K562 (cell line): ENCODE results near the gene UBR1. TPM values are rescaled to one million over a fixed set of nuclear protein-coding genes. Genes with fewer than 3 reads are reported as not detected.
A peak's percentile ranks its signal among the peaks of the same experiment; 100 is the strongest.

Experiments
- ATAC-seq: fragments of 200-7000 bp; cut with Tn5 transposase; 3 replicates; pipeline ENCODE4 v1.9.1; 2020; ENCODE audit warnings: moderate library complexity
- BruUV-seq: library from RNA; stranded (reverse); fragments of 400-500 nt; replicated peaks from 2 replicates; lab custom pipeline; 2021; lab: Mats Ljungman, UMichigan
- CTCF ChIA-PET: fragments of 300-600 bp; formaldehyde crosslinking; extraction: SDS; loops from one replicate; lab custom pipeline; 2021; ENCODE audit warnings: low intra/inter-chr PET ratio; lab: Yijun Ruan, JAX
- POLR2A ChIA-PET: fragments of 300-600, 350-650 bp; sonication (Branson Sonifier 250); formaldehyde crosslinking; extraction: SDS; loops from one replicate; lab custom pipeline; 2021; ENCODE audit warnings: antibody characterized with exemption, inconsistent platforms; lab: Yijun Ruan, JAX
- DNase-seq, 4 experiments: peaks; one replicate each; pipeline versions ENCODE4 v3.0.0 to v3.0.0-alpha.2; 2011 to 2018; ENCODE audit warnings: low spot score in 3 of 4, mixed read lengths in 3 of 4; ENCODE audit errors: extremely low read depth in 1 of 4
- FAIRE-seq: peaks from 2 replicates; lab custom pipeline; 2011; peaks lifted over from hg19 to GRCh38; lab: Jason Lieb, UNC
- H2AFZ ChIP-seq: 2 replicates; pipeline ENCODE4 v1.6.0; 2011; ENCODE audit warnings: low read depth, low read length, control low read depth, inconsistent platforms
- H3K27ac ChIP-seq: fragments of 200-600 bp; 3 replicates; pipeline ENCODE4 v1.8.0; 2011; ENCODE audit warnings: low read depth, mild to moderate bottlenecking, control low read depth, inconsistent platforms, low read length, moderate library complexity, mixed read lengths; ENCODE audit errors: extremely low read depth
- H3K27me3 ChIP-seq, 2 experiments: fragments of 300-600 bp in 1 of 2; 2 replicates in 1 of 2; 3 replicates in 1 of 2; pipeline versions ENCODE4 v1.6.0 to v1.8.0; 2011; ENCODE audit warnings: inconsistent platforms in 2 of 2, low read length in 2 of 2, mild to moderate bottlenecking in 1 of 2, mixed read lengths in 1 of 2, moderate library complexity in 1 of 2; ENCODE audit not compliant: control insufficient read depth in 2 of 2, insufficient read depth in 2 of 2
- H3K36me3 ChIP-seq: fragments of 300-600 bp; 3 replicates; pipeline ENCODE4 v1.8.0; 2011; ENCODE audit warnings: mild to moderate bottlenecking, low read length, inconsistent platforms; ENCODE audit not compliant: control insufficient read depth, insufficient read depth
- H3K4me1 ChIP-seq, 2 experiments: fragments of 200-600 bp in 1 of 2; replicated peaks in 1 of 2; 2 replicates in 1 of 2; 3 replicates in 1 of 2; pipeline versions ENCODE4 v1.5.1 to v1.8.0; 2011; ENCODE audit warnings: inconsistent platforms in 2 of 2, low read length in 2 of 2, mild to moderate bottlenecking in 1 of 2, mixed read lengths in 1 of 2, moderate library complexity in 1 of 2; ENCODE audit not compliant: control insufficient read depth in 2 of 2, insufficient read depth in 2 of 2
- H3K4me2 ChIP-seq: 2 replicates; pipeline ENCODE4 v1.6.1; 2011; ENCODE audit warnings: low read length, control low read depth, inconsistent platforms, mixed read lengths; ENCODE audit not compliant: insufficient read depth
- H3K4me3 ChIP-seq: fragments of 200-600 bp; sonication (generic), shearing (Covaris generic); 2 replicates; pipeline ENCODE4 v1.5.1; 2016; ENCODE audit warnings: control low read depth, inconsistent platforms
- H3K79me2 ChIP-seq: fragments of 200-600 bp; 3 replicates; pipeline ENCODE4 v1.8.0; 2011; ENCODE audit warnings: low read length, inconsistent platforms; ENCODE audit not compliant: control insufficient read depth, insufficient read depth
- H3K9ac ChIP-seq, 2 experiments: 2 replicates each; pipeline versions ENCODE4 v1.6.0 to v1.6.1; 2011; ENCODE audit warnings: low read depth in 2 of 2, low read length in 2 of 2, control low read depth in 1 of 2, inconsistent platforms in 1 of 2, mild to moderate bottlenecking in 1 of 2, mixed read lengths in 1 of 2; ENCODE audit not compliant: insufficient read depth in 1 of 2
- H3K9me1 ChIP-seq: one replicate; pipeline ENCODE4 v1.6.0; 2011; ENCODE audit warnings: inconsistent platforms, mild to moderate bottlenecking, low read length, moderate library complexity; ENCODE audit not compliant: control insufficient read depth, insufficient read depth
- H3K9me3 ChIP-seq: replicated peaks from 2 replicates; pipeline ENCODE4 v1.5.1; 2011; ENCODE audit warnings: low read depth, low read length, inconsistent platforms; ENCODE audit not compliant: control insufficient read depth, insufficient read depth
- H4K20me1 ChIP-seq: replicated peaks from 2 replicates; pipeline ENCODE4 v1.6.1; 2011; ENCODE audit warnings: low read length, inconsistent platforms, mixed read lengths; ENCODE audit not compliant: control insufficient read depth, insufficient read depth
- CEBPZ ChIP-seq: fragments of 150-350 bp; IDR thresholded peaks from 2 replicates; pipeline ENCODE4 v1.6.1; 2014; ENCODE audit warnings: low read depth, mild to moderate bottlenecking, low read length, borderline replicate concordance
- POLR2G ChIP-seq: fragments of 200-400 bp; formaldehyde crosslinking; IDR thresholded peaks from 2 replicates; pipeline ENCODE4 v1.6.1; 2017; ENCODE audit warnings: low read depth, mild to moderate bottlenecking, antibody characterized with exemption, low read length, moderate library complexity
- WGBS: fragments of 100-300 bp; shearing (Covaris generic); methylation state at CpG from one replicate; pipeline ENCODE4 v1.1.6; 2016; ENCODE audit warnings: low coverage, mixed read lengths; ENCODE audit not compliant: insufficient coverage; ENCODE audit errors: missing lambda C conversion rate; 5-methylcytosine and 5-hydroxymethylcytosine counted together
- in situ Hi-C: fragments of 300-500 bp; cut with MboI; formaldehyde crosslinking; loops from 4 replicates; pipeline ENCODE4 v1.15.0; 2018; ENCODE audit warnings: inconsistent platforms, mixed read lengths
- intact Hi-C: fragments of 100-400 bp; cut with micrococcal nuclease; formaldehyde crosslinking; loops from 2 replicates; pipeline ENCODE4 v1.14.2; 2022
- polyA plus RNA-seq, 8 experiments: library from polyadenylated mRNA; depleted of rRNA in 4 of 8; stranded (reverse) in 5 of 8; unstranded in 3 of 8; fragments of >200 nt; fragmentation: Nextera tagmentation in 2 of 8; fragmentation: Illumina TruSeq in 1 of 8; extraction: Ambion mirVana in 2 of 8; extraction: Trizol in 1 of 8; gene quantifications; 2 replicates each; pipeline versions ENCODE4 v1.2.1 to v1.2.3, GENCODE V29; 2011 to 2014; ENCODE audit warnings: inconsistent platforms in 1 of 8, missing spikeins in 1 of 8
- total RNA-seq, 7 experiments: library from RNA; depleted of rRNA in 6 of 7; stranded (reverse); fragments of >200 nt in 6 of 7; fragmentation: Illumina TruSeq in 2 of 7; extraction: Trizol in 2 of 7; gene quantifications; 2 replicates each; pipeline versions ENCODE4 v1.2.1 to v1.2.3, GENCODE V29; 2011 to 2021; ENCODE audit warnings: low replicate concordance in 1 of 7

Gene UBR1
- total and polyA plus RNA-seq, 9 of the 15 experiments (the other 6 are each of a cell fraction or from before 2014, with no cell fraction given): 5.8 to 30.7 (median 15.3) TPM

- no TSS peak for BruUV-seq
- ATAC-seq: no peak
- intact Hi-C loops: no loop called here
Observed at GRCh38 chr15:42986693-42987342, 119.0 kb downstream of the UBR1 start.

More at GRCh38 chr15:42986693-42987342, 119.0 kb downstream of the UBR1 start:
- Histone ChIP-seq H2AFZ (no peak overlapping the region), H3K36me3 (peaks cover 51% of the 10 kb centered on the region), H3K4me1 (peaks cover 0 to 4% of the 10 kb centered on the region in 2 experiments; a peak in 1 of 5 replicates), H3K79me2 (no peaks in the 10 kb centered on the region), H3K9me1 (no peaks in the 10 kb centered on the region), H3K4me2 (no peak overlapping the region), H3K4me3 (no peak overlapping the region), H3K27me3 (no peaks in the 10 kb centered on the region), H3K9ac (0 out of 4 replicates have a peak overlapping the region, but pooled peaks of 1 of the 2 experiments have one; percentile 29), H3K27ac (no peak overlapping the region), H3K9me3 (no peaks in the 10 kb centered on the region), H4K20me1 (no peaks in the 10 kb centered on the region)
- ChIA-PET CTCF (no interaction called here), POLR2A (no interaction called here)
- no peak for FAIRE-seq
- in situ Hi-C loops: no loop called here
- DNase-seq: no peak
- TF ChIP-seq POLR2G: 0 out of 2 replicates have a peak, but pooled peaks have one; percentile 14
- TF ChIP-seq CEBPZ: no peak
- WGBS: 97% methylated on average over 17 of the region's 20 CpGs
